ENCODE results near the gene UGT1A3. TPM values are rescaled to one million over a fixed set of nuclear protein-coding genes. Genes with fewer than 3 reads are reported as not detected.

The UGT1A3 gene
- polyA plus RNA-seq, 1 donor (not counting 4 experiments of a cell fraction or from before 2014, with no cell fraction given), result 3.2 TPM

GRCh38 chr2:233684640-233685039, 44.2 kb upstream of the UGT1A3 start:
- Histone ChIP-seq H3K27me3 (ENCODE audit: control insufficient read depth, extremely low read depth, insufficient read depth, low read length) (no peaks in the 10 kb centered on the region), H3K9me1 (ENCODE audit: control insufficient read depth, extremely low read depth, insufficient read depth, low read length) (no peaks in the 10 kb centered on the region), H3K4me1 (ENCODE audit: control insufficient read depth, extremely low read depth, insufficient read depth, low read length) (peaks cover 6% of the 10 kb centered on the region), H2AFZ (ENCODE audit: control insufficient read depth, low read length) (no peak overlapping the region), H4K20me1 (ENCODE audit: control insufficient read depth, extremely low read depth, insufficient read depth, low read length) (no peaks in the 10 kb centered on the region), H3K9me3 (ENCODE audit: control insufficient read depth, low read depth, low read length) (no peaks in the 10 kb centered on the region), H3K27ac (ENCODE audit: control insufficient read depth, insufficient read depth, low read length) (no peak overlapping the region), H3K9ac (ENCODE audit: control insufficient read depth, extremely low read depth, insufficient read depth, low read length) (no peak overlapping the region), H3K79me2 (ENCODE audit: control insufficient read depth, insufficient read depth, low read length) (no peaks in the 10 kb centered on the region), H3K4me2 (ENCODE audit: control insufficient read depth, extremely low read depth, insufficient read depth, low read depth, low read length) (no peak overlapping the region), H3K4me3 (ENCODE audit: control insufficient read depth in 2 of 3, extremely low read depth in 1 of 3, insufficient read depth in 2 of 3, low read depth in 1 of 3, low read length in 3 of 3) (no peak overlapping the region), H3K36me3 (ENCODE audit: control insufficient read depth in 2 of 2, extremely low read depth in 1 of 2, insufficient read depth in 2 of 2, low read length in 2 of 2) (no peaks in the 10 kb centered on the region)
- TF ChIP-seq EZH2 (IDR thresholded peaks at IDR 0.05; ENCODE audit: low read length), result no peak
- no peak for TF ChIP-seq CTCF (optimal IDR thresholded peaks at IDR 0.05 in 1 of 3, IDR thresholded peaks at IDR 0.05 in 1 of 3, conservative IDR thresholded peaks at IDR 0.05 in 1 of 3; ENCODE audit: extremely low read depth in 1 of 3, insufficient read depth in 2 of 3, low read length in 3 of 3)
- FAIRE-seq (no peak), DNase-seq (ENCODE audit: low read depth, low spot score) (no peak)
- dilution Hi-C loops (cut with MboI; ENCODE audit: extremely low pct_ligation_motif_present, low sequenced_read_pairs), result no loop called here

- Histone ChIP-seq H3K27me3 (ENCODE audit: control insufficient read depth, extremely low read depth, insufficient read depth, low read length) (no peaks in the 10 kb centered on the region), H3K27ac (ENCODE audit: control insufficient read depth, insufficient read depth, low read length) (no peak overlapping the region), H3K9me1 (ENCODE audit: control insufficient read depth, extremely low read depth, insufficient read depth, low read length) (no peaks in the 10 kb centered on the region), H3K9ac (ENCODE audit: control insufficient read depth, extremely low read depth, insufficient read depth, low read length) (no peak overlapping the region), H3K36me3 (ENCODE audit: control insufficient read depth in 2 of 2, extremely low read depth in 1 of 2, insufficient read depth in 2 of 2, low read length in 2 of 2) (no peaks in the 10 kb centered on the region), H3K9me3 (ENCODE audit: control insufficient read depth, low read depth, low read length) (no peaks in the 10 kb centered on the region), H2AFZ (ENCODE audit: control insufficient read depth, low read length) (no peak overlapping the region), H4K20me1 (ENCODE audit: control insufficient read depth, extremely low read depth, insufficient read depth, low read length) (no peaks in the 10 kb centered on the region), H3K4me3 (ENCODE audit: control insufficient read depth in 2 of 3, extremely low read depth in 1 of 3, insufficient read depth in 2 of 3, low read depth in 1 of 3, low read length in 3 of 3) (no peak overlapping the region), H3K4me1 (ENCODE audit: control insufficient read depth, extremely low read depth, insufficient read depth, low read length) (peaks cover 22% of the 10 kb centered on the region), H3K79me2 (ENCODE audit: control insufficient read depth, insufficient read depth, low read length) (peaks cover 4% of the 10 kb centered on the region), H3K4me2 (ENCODE audit: control insufficient read depth, extremely low read depth, insufficient read depth, low read depth, low read length) (no peak overlapping the region)
- dilution Hi-C loops (cut with MboI; ENCODE audit: extremely low pct_ligation_motif_present, low sequenced_read_pairs), result no loop called here
- TF ChIP-seq EZH2 (IDR thresholded peaks at IDR 0.05; ENCODE audit: low read length) (no peak), CTCF (optimal IDR thresholded peaks at IDR 0.05 in 1 of 3, IDR thresholded peaks at IDR 0.05 in 1 of 3, conservative IDR thresholded peaks at IDR 0.05 in 1 of 3; ENCODE audit: extremely low read depth in 1 of 3, insufficient read depth in 2 of 3, low read length in 3 of 3) (no peak)
- DNase-seq (ENCODE audit: low read depth, low spot score) (no peak), FAIRE-seq (no peak)
These were observed 41.9 kb upstream of the UGT1A3 start for GRCh38 chr2:233686928-233687327.
